HG02610 (cell line): ENCODE data around the gene DLD.

Experiments
- ATAC-seq: cut with Tn5 transposase; IDR thresholded peaks from one replicate; pipeline ENCODE4 v1.9.1; 2021; ENCODE audit warnings: mild to moderate bottlenecking, moderate library complexity; ENCODE audit not compliant: unreplicated experiment

The DLD gene

DNA sequence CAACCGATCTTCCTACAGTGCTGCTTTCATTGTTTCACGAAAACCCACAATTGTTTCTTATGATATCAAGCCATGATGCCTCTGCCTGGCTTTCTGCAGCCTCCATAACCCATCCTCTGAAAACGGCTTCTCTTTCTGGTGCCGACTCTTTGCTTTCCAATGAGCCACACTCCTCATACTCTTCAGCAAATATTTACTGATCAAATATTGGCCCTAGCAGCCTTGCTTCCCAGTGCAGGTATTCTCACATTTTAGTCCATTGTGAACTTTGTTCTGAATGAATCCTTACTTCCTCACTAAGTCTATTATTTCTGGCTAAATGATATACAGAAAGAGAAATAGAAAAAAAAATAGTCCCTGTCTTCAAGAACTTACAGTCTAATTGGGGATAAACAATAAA is 76.4 kb downstream of the DLD start:
- no peak for ATAC-seq

DNA sequence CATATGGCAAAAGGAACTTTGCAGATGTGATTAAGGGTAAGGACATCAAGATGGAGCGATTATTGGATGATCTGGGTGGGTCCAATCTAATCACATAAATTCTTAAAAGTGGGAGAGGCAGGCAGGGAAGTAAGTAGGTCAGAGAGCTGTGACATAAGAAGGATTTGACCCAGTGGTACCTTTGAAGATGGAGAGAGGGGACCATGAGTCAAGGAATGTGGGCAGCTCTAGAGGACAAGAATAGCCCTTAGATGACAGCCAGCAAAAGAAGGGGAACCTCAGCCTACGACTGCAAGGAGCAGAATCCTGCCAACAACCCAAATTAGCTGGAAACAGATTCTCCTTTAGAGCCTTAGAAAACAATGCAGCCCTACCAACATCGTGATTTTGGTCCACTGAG is 77.5 kb downstream of the DLD start:
- ATAC-seq = no peak

DNA sequence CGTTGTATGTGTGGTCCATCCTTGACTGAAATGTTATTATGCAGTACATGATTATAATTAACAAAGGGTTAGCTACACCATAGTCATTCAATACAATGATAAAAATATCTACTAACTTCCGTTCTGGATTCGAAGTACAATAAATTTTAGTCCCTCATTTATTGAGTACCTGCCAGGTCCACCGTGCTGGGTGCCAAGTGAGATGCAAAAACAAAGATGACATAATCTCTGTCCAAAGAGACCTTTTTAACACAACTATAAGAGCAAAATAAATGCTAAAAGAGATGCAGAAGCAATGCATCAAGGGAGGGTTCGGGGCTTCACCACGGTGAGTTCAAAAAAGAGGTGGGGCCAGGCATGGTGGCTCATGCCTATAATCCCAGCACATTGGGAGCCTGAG is 78.9 kb downstream of the DLD start:
- no peak for ATAC-seq
